H1 (cell line): Measurements from ENCODE around the gene NID2.

ENCODE experiments used
- CEBPB ChIP-seq: IDR thresholded peaks from 2 replicates; pipeline ENCODE4 v1.6.1; 2012; ENCODE audit warnings: low read depth, low read length
- CHD2 ChIP-seq: IDR thresholded peaks from 2 replicates; pipeline ENCODE4 v1.6.1; 2012; ENCODE audit warnings: low read length, improper control_type of control experiment
- CTCF ChIP-seq, 3 experiments: IDR thresholded peaks; 1 replicate in 2 of 3; 2 replicates in 1 of 3; pipeline versions ENCODE4 v1.5.1 to v1.6.1; 2011; ENCODE audit warnings: low read length in 3 of 3, mild to moderate bottlenecking in 3 of 3, inconsistent platforms in 2 of 3, low read depth in 1 of 3, moderate library complexity in 1 of 3; ENCODE audit not compliant: insufficient read depth in 1 of 3; ENCODE audit errors: control extremely low read depth in 1 of 3
- MAX ChIP-seq: IDR thresholded peaks from 2 replicates; pipeline ENCODE4 v1.6.1; 2012; ENCODE audit warnings: inconsistent platforms
- POLR2A ChIP-seq, 2 experiments: IDR thresholded peaks; 1 replicate in 1 of 2; 2 replicates in 1 of 2; pipeline ENCODE4 v1.6.1; 2011; ENCODE audit warnings: low read depth in 2 of 2, low read length in 2 of 2, mild to moderate bottlenecking in 2 of 2; ENCODE audit errors: control extremely low read depth in 1 of 2

GRCh38 chr14:52069307-52070050 is 620 bp upstream of the NID2 start:
- TF ChIP-seq CTCF (IDR thresholded peaks at IDR 0.05; ENCODE audit: control extremely low read depth in 1 of 3, insufficient read depth in 1 of 3, low read depth in 1 of 3, low read length in 3 of 3): no peak
- TF ChIP-seq POLR2A (IDR thresholded peaks at IDR 0.05; ENCODE audit: control extremely low read depth in 1 of 2, low read depth in 2 of 2, low read length in 2 of 2): no peak
- TF ChIP-seq CEBPB: no peak
- no peak for TF ChIP-seq CHD2
- TF ChIP-seq MAX: peak; percentile 35; the same call in 1 of the 2 replicates
